ENCODE measurements around the gene RPL7A. TPM values are rescaled to one million over a fixed set of nuclear protein-coding genes. Genes with fewer than 3 reads are reported as not detected.

Gene RPL7A
- total and polyA plus RNA-seq, 12 donors: 859 to 3,182 (median 927) TPM

GRCh38 chr9:133303266-133304157 is 44.5 kb upstream of the RPL7A start:
- H3K36me3 ChIP-seq: no peaks in the 10 kb centered on the region
- no peaks in the 10 kb centered on the region for H3K9me3 ChIP-seq
- intact Hi-C loops (cut with DNase I): no loop called here
- H3K4me1 ChIP-seq: no peaks in the 10 kb centered on the region
- H3K4me3 ChIP-seq: no peak overlapping the region
- DNase-seq: no peak
- no peak overlapping the region for H3K27ac ChIP-seq
- H3K27me3 ChIP-seq: peaks cover 0 to 24% (median 8%) of the 10 kb centered on the region in 7 donors
- WGBS, 2 donors: 74 to 76% methylated on average over 26 of the region's 26 CpGs
- ATAC-seq: no peak
- no peak for TF ChIP-seq CTCF (IDR thresholded peaks at IDR 0.05)

GRCh38 chr9:133304158-133304470 is 43.9 kb upstream of the RPL7A start:
- ATAC-seq: peak in 1 of 8 donors; percentile 26
- no peak for DNase-seq
- Histone ChIP-seq H3K4me3 (no peak overlapping the region), H3K4me1 (no peaks in the 10 kb centered on the region), H3K27me3 (peaks cover 0 to 26% (median 3%) of the 10 kb centered on the region in 7 donors), H3K27ac (no peak overlapping the region), H3K9me3 (no peaks in the 10 kb centered on the region), H3K36me3 (no peaks in the 10 kb centered on the region)
- intact Hi-C loops (cut with DNase I): no loop called here
- WGBS, 2 donors: 61 to 63% methylated on average over 13 of the region's 13 CpGs
- no peak for TF ChIP-seq CTCF (IDR thresholded peaks at IDR 0.05)

- peaks cover 0 to 28% (median 1%) of the 10 kb centered on the region in 7 donors for H3K27me3 ChIP-seq
- DNase-seq (no peak), ATAC-seq (peak in 1 of 8 donors; percentile 41)
- H3K4me3 ChIP-seq: no peak overlapping the region
- 88 to 92% methylated on average over 38 of the region's 38 CpGs for WGBS, 2 donors
- H3K9me3 ChIP-seq: peaks cover 0 to 2% (median 0%) of the 10 kb centered on the region in 11 donors
- H3K36me3 ChIP-seq: no peaks in the 10 kb centered on the region
- TF ChIP-seq CTCF (IDR thresholded peaks at IDR 0.05): no peak
- intact Hi-C loops (cut with DNase I): no loop called here
- no peaks in the 10 kb centered on the region for H3K4me1 ChIP-seq
- no peak overlapping the region for H3K27ac ChIP-seq
These were observed 43.3 kb upstream of the RPL7A start for GRCh38 chr9:133304477-133305377.

GRCh38 chr9:133305731-133306130 is 42.3 kb upstream of the RPL7A start:
- 78 to 88% methylated on average over 19 to 23 of the region's 23 CpGs for WGBS, 2 donors
- no peak for TF ChIP-seq CTCF (IDR thresholded peaks at IDR 0.05)
- no peak for DNase-seq
- Histone ChIP-seq H3K27ac (no peak overlapping the region), H3K4me1 (no peaks in the 10 kb centered on the region), H3K27me3 (peaks cover 0 to 35% (median 5%) of the 10 kb centered on the region in 7 donors), H3K36me3 (no peaks in the 10 kb centered on the region), H3K4me3 (no peak overlapping the region), H3K9me3 (peaks cover 0 to 5% (median 0%) of the 10 kb centered on the region in 11 donors)
- intact Hi-C loops (cut with DNase I): no loop called here
- ATAC-seq: no peak
